IMR-90 (cell line): ENCODE results near the gene IQCE.

ENCODE experiments used
- BHLHE40 ChIP-seq: fragments of 150-350 bp; IDR thresholded peaks from 2 replicates; pipeline ENCODE4 v1.6.1; 2016; ENCODE audit warnings: mild to moderate bottlenecking, low read depth, low read length
- CTCF ChIP-seq: conservative IDR thresholded peaks from 2 replicates; pipeline ENCODE4 v1.5.1; 2012; ENCODE audit warnings: mild to moderate bottlenecking, low read depth, low read length, improper control_type of control experiment

- no peak for TF ChIP-seq CTCF
- TF ChIP-seq BHLHE40, result no peak
Observed at GRCh38 chr7:2554661-2555111, 4.1 kb upstream of the IQCE start.
